Left kidney (tissue), 2 donors: ENCODE data around the gene EIF4E. TPM values are rescaled to one million over a fixed set of nuclear protein-coding genes. Genes with fewer than 3 reads are reported as not detected.
"Not testable (repeated sequence)": the region's sequence is repeated elsewhere in the genome, so short reads cannot be mapped to it uniquely, and the experiment has no call there.

Experiments
- DNase-seq: peaks from one replicate; pipeline ENCODE4 v3.0.0-alpha.2; 2013
- polyA plus RNA-seq: library from polyadenylated mRNA; unstranded; fragments of 120-200 nt; gene quantifications from one replicate; pipeline ENCODE4 v1.2.1, GENCODE V29; 2013; ENCODE audit not compliant: insufficient read length

Gene EIF4E
- polyA plus RNA-seq, 1 donor: 150 TPM

DNA sequence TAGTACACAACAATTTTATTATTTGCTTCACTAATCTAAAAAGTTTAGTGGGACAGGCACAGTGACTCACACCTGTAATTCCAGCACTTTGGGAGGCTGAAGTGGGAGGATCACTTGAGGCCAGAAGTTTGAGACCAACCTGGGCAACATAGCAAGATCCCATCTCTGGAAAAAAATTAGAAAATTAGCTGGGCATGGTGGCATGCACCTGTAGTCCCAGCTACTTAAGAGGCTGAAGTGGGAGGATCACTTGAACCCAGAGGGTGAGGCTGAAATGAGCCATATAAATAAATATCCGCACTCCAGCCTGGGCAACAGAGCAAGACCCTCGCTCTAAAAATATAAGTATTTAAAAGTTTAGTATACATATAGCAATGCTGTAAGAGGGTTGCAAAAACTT is 42.6 kb downstream of the EIF4E start:
- not testable (repeated sequence) for DNase-seq

- not testable (repeated sequence) for DNase-seq
Measured at GRCh38 chr4:98880884-98881283, 48.0 kb downstream of the EIF4E start.

DNA sequence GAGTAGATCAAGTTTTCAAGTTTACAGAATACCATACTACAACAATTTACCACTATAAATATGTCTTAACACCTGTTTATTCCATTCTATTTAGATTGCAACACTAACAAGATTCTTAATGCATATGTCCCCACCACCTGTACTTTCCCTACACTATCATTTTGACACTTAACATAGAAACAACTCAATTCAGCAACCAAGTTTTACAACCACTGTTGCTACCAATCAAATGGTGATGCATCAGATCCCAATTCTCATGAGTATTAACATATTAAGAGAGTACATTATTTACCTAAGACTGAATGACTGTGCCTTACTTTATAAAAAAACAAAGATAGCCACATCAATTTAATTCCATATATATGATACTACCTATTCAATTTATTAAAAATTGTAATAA is 49.4 kb downstream of the EIF4E start:
- no peak for DNase-seq

GRCh38 chr4:98873059-98873458 is 55.9 kb downstream of the EIF4E start:
- DNase-seq: no peak

GRCh38 chr4:98872120-98872906 is 56.6 kb downstream of the EIF4E start:
- not testable (repeated sequence) for DNase-seq

DNA sequence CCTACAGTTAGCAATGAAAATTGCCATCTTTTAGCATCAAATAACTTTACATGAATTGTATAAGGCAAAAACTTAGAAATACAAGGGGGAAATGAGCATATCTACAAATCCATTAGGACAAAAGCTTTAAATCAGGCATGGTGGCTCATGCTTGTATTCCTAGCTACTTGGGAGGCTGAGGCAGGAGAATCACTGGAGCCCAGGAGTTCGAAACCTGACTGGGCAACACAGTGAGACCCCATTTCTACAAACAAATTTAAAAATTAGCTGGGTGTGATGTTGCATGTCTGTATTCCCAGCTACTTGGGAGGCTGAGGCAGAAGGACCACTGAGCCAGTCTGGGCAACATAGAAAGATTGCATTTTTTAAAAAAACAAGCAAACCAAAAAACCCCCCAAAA is 61.3 kb downstream of the EIF4E start:
- no peak for DNase-seq

DNA sequence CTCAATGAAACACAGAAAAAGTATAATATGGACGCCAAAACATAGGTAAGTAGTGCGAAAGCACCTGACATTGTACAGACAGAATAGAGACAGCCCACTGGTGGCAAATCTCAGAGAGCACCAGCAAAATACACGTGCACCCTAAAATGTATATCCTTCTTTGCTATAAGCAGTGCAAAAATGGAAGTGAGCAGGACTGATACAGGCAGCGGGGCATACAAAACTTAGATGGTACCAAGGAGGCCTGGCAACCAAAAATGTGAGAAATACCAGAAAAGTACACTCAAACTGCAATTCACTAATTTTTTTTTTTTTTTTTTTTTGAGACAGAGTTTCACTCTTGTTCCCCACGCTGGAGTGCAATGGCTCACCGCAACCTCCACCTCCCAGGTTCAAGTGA is 63.9 kb downstream of the EIF4E start:
- DNase-seq: no peak

DNA sequence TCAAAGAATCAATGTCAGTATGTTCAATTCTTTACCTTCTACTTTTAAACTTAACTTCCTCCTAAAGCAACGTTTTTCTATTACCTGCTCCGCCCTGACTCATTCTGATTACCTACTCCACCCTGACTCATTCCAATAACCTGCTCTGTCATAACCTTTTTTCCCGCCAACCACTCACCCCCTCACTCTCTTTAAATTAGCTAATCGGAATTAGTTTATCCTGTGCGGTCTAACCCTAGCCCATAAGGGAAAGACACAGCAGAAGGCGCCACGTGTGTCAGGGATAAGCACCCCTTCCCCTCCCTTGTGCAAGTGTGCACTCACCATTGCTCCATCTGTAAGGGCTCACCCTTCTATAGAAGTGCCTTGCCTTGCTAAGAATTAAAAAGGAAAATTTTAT is 64.4 kb downstream of the EIF4E start:
- DNase-seq: no peak

GRCh38 chr4:98862371-98862770 is 66.6 kb downstream of the EIF4E start:
- no peak for DNase-seq

GRCh38 chr4:98861100-98861884 is 67.6 kb downstream of the EIF4E start:
- DNase-seq: no peak

- DNase-seq: no peak
Measured at GRCh38 chr4:98851806-98852205, 77.1 kb downstream of the EIF4E start.

DNA sequence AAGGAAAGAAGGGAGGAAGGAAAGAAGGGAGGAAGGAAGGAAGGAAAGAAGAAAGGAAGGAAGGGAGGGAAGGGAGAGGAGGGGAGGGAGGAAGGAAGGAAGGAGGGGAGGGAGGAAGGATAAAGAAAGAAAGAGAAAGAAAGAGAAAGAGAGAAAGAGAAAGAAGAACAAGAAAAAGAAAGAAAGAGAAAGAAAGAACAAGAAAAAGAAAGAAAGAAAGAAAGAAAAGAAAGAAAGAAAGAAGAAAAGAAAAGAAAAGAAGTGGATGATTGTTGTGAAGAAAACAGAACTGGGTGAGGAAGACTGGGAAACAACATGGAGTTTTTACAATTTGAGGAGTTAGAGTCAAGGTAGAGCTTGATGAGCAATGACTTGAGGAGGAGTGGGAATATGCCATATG is 78.0 kb downstream of the EIF4E start:
- no peak for DNase-seq

DNA sequence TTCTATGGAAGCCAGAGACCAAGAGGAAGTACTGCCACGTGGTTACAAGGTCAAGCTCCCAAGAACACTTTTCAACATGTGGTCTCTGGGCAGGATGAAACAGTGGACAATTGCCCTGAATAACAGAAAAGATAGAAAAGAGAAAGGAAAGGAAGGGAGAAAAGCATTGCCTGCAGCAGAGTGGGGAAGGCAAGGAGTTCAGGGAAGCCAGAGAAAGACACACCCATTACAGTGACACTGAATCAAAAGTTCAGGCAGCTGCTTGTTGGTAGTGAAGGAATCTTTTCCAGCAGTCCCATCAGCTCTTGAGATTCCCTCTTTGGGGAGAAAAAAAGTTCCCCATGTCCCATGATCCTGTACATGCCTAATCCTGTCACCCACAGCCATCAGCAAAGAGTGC is 80.5 kb downstream of the EIF4E start:
- no peak for DNase-seq

DNA sequence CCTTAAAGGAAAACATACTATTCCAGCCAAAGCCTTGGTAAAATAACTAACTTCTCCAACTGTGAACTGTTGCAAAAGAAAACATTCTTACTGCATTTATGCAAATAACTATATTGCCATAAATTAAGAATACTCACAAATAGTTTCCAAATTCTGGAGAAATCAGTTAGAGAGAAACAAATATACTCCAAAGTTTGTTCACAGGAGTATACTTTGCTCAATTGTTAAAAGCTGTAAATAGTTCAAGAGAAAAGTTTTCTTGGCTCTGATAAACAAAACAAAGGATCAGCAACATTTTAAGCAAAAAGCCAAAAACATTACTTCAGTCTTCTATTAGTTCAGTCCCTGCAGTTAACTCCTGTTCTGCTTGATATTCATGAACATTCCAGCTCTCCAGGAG is 83.0 kb downstream of the EIF4E start:
- no peak for DNase-seq

GRCh38 chr4:98842917-98843316 is 86.0 kb downstream of the EIF4E start:
- DNase-seq: not testable (repeated sequence)

DNA sequence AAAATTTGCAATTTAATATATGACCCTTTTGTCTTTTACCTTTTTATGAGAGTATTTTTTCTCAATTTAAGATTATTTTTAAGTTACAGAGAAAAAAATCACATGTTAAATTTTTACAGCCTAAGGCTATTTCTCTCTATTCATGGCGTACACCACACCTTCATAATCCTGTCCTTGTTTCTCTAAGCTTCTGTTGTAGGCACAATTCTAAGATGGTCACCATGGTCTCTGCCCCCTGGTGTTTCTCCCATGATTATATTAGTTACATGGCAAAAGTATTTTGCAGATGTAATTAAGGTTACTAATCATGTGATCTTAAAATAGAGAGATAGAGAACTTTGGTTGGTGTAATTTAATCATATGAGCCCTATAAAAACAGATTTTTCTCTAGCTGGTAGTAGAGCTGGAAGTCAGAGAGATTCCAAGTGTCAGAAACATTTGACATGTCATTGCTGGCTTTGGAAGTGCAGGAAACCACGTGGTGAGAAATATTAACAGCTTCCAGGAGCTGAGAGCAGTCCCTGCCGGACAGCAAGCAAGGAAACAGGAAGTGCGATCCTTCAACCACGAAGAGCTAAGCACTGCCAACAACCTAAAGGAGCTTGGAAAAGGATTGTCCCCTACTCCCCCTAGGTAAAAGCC is 89.8 kb downstream of the EIF4E start:
- DNase-seq: no peak

DNA sequence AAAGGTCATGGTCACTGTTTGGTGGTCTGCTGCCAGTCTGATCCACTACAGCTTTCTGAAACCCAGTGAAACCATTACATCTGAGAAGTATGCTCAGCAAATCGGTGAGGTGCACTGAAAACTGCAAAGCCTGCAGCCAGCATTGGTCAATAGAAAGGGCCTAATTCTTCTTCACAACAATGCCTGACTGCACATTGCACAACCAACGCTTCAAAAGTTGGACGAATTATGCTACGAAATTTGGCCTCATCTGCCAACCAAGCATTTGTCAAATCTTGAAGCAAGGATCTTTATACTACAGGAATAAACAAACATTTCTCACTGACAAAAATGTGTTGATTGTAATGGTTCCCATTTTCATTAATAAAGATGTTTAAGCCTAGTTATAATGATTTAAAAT is 90.4 kb downstream of the EIF4E start:
- DNase-seq: no peak

DNA sequence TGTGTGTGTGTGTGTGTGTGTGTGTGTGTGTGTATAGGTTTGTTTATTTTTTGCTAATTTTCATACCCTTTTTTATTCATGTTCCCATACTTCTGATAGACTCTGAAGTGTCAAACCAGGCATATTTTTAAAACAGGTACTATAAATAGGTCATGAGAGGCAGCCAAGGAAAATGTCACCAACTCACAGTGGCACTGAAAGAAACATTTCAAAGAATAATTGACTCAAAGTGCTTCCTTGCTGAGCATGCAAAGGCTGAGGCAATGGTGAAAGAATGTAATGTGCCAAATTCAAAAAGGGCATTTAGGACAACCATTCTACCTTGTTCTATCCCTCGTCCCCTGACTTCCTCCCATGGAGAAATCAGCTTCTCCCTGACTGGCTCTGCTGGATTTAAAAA is 95.5 kb downstream of the EIF4E start:
- no peak for DNase-seq

GRCh38 chr4:98831036-98831435 is 97.9 kb downstream of the EIF4E start:
- DNase-seq: not testable (repeated sequence)
